SK-N-SH treated with all-trans-retinoic acid at 6 μM for 48 hours (cell line): ENCODE data around the gene MTMR3.

Experiments used
- ATAC-seq: fragments of 200-7000 bp; cut with Tn5 transposase; 3 replicates; pipeline ENCODE4 v1.9.1; 2020; ENCODE audit warnings: mild to moderate bottlenecking, moderate library complexity
- ARNTL ChIP-seq: fragments of 450-650 bp; formaldehyde crosslinking; IDR thresholded peaks from 2 replicates; pipeline ENCODE4 v1.5.0; 2020; ENCODE audit warnings: low read depth, mild to moderate bottlenecking, moderate library complexity, borderline replicate concordance
- CSDC2 ChIP-seq: fragments of 250-450 bp; sonication (Bioruptor Pico); IDR thresholded peaks from 2 replicates; pipeline ENCODE4 v1.5.0; 2020; ENCODE audit warnings: mild to moderate bottlenecking, moderate library complexity
- ESRRG ChIP-seq: fragments of 250-450 bp; sonication (Bioruptor Pico); IDR thresholded peaks from 2 replicates; pipeline ENCODE4 v1.6.1; 2021; ENCODE audit warnings: mild to moderate bottlenecking
- GLIS3 ChIP-seq: fragments of 250-450 bp; sonication (Bioruptor Pico); IDR thresholded peaks from 2 replicates; pipeline ENCODE4 v1.5.0; 2020; ENCODE audit warnings: mild to moderate bottlenecking, moderate library complexity
- ISL1 ChIP-seq: fragments of 250-450 bp; sonication (Bioruptor Pico); IDR thresholded peaks from 2 replicates; pipeline ENCODE4 v2.1.2; 2022; ENCODE audit warnings: mild to moderate bottlenecking, moderate library complexity
- OSR1 ChIP-seq: fragments of 250-450 bp; sonication (Bioruptor Pico); IDR thresholded peaks from 2 replicates; pipeline ENCODE4 v1.8.0; 2022; ENCODE audit warnings: moderate library complexity, mild to moderate bottlenecking, inconsistent platforms
- PPARA ChIP-seq: fragments of 250-450 bp; sonication (Bioruptor Pico); IDR thresholded peaks from 2 replicates; pipeline ENCODE4 v1.5.0; 2020; ENCODE audit warnings: mild to moderate bottlenecking, borderline replicate concordance
- RARB ChIP-seq: fragments of 250-450 bp; sonication (Bioruptor Pico); IDR thresholded peaks from 2 replicates; pipeline ENCODE4 v1.8.0; 2021; ENCODE audit warnings: mild to moderate bottlenecking, moderate library complexity
- SNAI2 ChIP-seq: fragments of 250-450 bp; sonication (Bioruptor Pico); IDR thresholded peaks from 2 replicates; pipeline ENCODE4 v1.5.0; 2020; ENCODE audit warnings: mild to moderate bottlenecking, moderate library complexity
- TCF4 ChIP-seq: fragments of 250-450 bp; sonication (Bioruptor Pico); IDR thresholded peaks from 2 replicates; pipeline ENCODE4 v1.8.0; 2021; ENCODE audit warnings: mild to moderate bottlenecking, moderate library complexity, borderline replicate concordance
- TOX ChIP-seq: fragments of 250-450 bp; sonication (Bioruptor Pico); IDR thresholded peaks from 2 replicates; pipeline ENCODE4 v1.8.0; 2021; ENCODE audit warnings: mild to moderate bottlenecking, moderate library complexity, borderline replicate concordance
- ZC3H10 ChIP-seq: fragments of 250-450 bp; sonication (Bioruptor Pico); IDR thresholded peaks from 2 replicates; pipeline ENCODE4 v1.5.1; 2021; ENCODE audit warnings: mild to moderate bottlenecking, moderate library complexity
- ZFP3 ChIP-seq: fragments of 250-450 bp; sonication (Bioruptor Pico); IDR thresholded peaks from 2 replicates; pipeline ENCODE4 v1.5.0; 2020; ENCODE audit warnings: mild to moderate bottlenecking, moderate library complexity
- ZFP30 ChIP-seq: fragments of 450-650 bp; formaldehyde crosslinking; IDR thresholded peaks from 2 replicates; pipeline ENCODE4 v1.5.0; 2022; ENCODE audit warnings: mild to moderate bottlenecking, moderate library complexity
- ZNF565 ChIP-seq: fragments of 450-650 bp; formaldehyde crosslinking; conservative IDR thresholded peaks from 2 replicates; pipeline ENCODE4 v1.5.0; 2020; ENCODE audit warnings: low read depth, mild to moderate bottlenecking, moderate library complexity
- ZNF70 ChIP-seq: fragments of 450-650 bp; formaldehyde crosslinking; IDR thresholded peaks from 2 replicates; pipeline ENCODE4 v1.5.0; 2020; ENCODE audit warnings: mild to moderate bottlenecking, moderate library complexity
- ZNF8 ChIP-seq: fragments of 450-650 bp; formaldehyde crosslinking; IDR thresholded peaks from 2 replicates; pipeline ENCODE4 v1.5.0; 2020; ENCODE audit warnings: mild to moderate bottlenecking, moderate library complexity
- TF ChIP-seq, protein P1 (sequence below): fragments of 250-450 bp; sonication (Bioruptor Pico); IDR thresholded peaks from 2 replicates; pipeline ENCODE4 v1.5.1; 2021; ENCODE audit warnings: mild to moderate bottlenecking, moderate library complexity
- TF ChIP-seq, protein P2 (sequence below): fragments of 250-450 bp; sonication (Bioruptor Pico); IDR thresholded peaks from 2 replicates; pipeline ENCODE4 v1.8.0; 2021; ENCODE audit warnings: low read depth, mild to moderate bottlenecking, moderate library complexity, borderline replicate concordance
- TF ChIP-seq, protein P3 (sequence below): fragments of 250-450 bp; sonication (Bioruptor Pico); IDR thresholded peaks from 2 replicates; pipeline ENCODE4 v1.8.0; 2020; ENCODE audit warnings: mild to moderate bottlenecking, moderate library complexity, borderline replicate concordance
- TF ChIP-seq, protein P4 (sequence below): fragments of 250-450 bp; sonication (Bioruptor Pico); IDR thresholded peaks from 2 replicates; pipeline ENCODE4 v1.5.0; 2020; ENCODE audit warnings: mild to moderate bottlenecking, moderate library complexity

MTMR3 gene

DNA sequence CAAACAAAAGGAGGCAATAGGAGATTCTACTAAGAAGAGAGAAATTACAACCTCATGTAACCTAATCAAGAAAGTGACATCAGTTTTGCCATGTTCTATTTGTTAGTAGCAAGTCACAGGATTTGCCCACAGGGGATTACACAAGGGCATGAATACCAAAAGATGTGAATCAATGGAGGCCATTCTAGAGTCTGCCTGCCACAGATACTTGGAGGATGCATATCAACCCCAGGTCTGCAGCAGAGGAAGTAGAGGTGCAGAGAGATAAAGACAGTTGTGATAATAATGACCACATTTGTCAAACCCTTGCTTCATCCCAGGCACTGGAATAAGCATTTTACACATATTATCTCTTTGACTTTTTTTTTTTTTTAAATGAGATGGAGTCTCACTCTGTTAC, 42.5 kb upstream of the MTMR3 start:
- TF ChIP-seq PPARA (no peak), RARB (CRISPR knock-in tag) (no peak), ZC3H10 (CRISPR knock-in tag) (no peak), ZFP3 (CRISPR knock-in tag) (no peak), ZNF565 (CRISPR knock-in tag) (no peak), TCF4 (CRISPR knock-in tag) (no peak), ZFP30 (no peak), ZNF8 (CRISPR knock-in tag) (no peak), GLIS3 (no peak), ESRRG (CRISPR knock-in tag) (no peak), ZNF70 (CRISPR knock-in tag) (no peak), SNAI2 (CRISPR knock-in tag) (no peak), OSR1 (no peak), ARNTL (CRISPR knock-in tag) (no peak), TOX (CRISPR knock-in tag) (no peak)
- TF ChIP-seq, protein P1, sequence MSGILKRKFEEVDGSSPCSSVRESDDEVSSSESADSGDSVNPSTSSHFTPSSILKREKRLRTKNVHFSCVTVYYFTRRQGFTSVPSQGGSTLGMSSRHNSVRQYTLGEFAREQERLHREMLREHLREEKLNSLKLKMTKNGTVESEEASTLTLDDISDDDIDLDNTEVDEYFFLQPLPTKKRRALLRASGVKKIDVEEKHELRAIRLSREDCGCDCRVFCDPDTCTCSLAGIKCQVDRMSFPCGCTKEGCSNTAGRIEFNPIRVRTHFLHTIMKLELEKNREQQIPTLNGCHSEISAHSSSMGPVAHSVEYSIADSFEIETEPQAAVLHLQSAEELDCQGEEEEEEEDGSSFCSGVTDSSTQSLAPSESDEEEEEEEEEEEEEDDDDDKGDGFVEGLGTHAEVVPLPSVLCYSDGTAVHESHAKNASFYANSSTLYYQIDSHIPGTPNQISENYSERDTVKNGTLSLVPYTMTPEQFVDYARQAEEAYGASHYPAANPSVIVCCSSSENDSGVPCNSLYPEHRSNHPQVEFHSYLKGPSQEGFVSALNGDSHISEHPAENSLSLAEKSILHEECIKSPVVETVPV (CRISPR knock-in tag), result no peak
- TF ChIP-seq, protein P2, sequence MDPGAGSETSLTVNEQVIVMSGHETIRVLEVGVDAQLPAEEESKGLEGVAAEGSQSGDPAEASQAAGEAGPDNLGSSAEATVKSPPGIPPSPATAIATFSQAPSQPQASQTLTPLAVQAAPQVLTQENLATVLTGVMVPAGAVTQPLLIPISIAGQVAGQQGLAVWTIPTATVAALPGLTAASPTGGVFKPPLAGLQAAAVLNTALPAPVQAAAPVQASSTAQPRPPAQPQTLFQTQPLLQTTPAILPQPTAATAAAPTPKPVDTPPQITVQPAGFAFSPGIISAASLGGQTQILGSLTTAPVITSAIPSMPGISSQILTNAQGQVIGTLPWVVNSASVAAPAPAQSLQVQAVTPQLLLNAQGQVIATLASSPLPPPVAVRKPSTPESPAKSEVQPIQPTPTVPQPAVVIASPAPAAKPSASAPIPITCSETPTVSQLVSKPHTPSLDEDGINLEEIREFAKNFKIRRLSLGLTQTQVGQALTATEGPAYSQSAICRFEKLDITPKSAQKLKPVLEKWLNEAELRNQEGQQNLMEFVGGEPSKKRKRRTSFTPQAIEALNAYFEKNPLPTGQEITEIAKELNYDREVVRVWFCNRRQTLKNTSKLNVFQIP, result no peak
- TF ChIP-seq, protein P3, sequence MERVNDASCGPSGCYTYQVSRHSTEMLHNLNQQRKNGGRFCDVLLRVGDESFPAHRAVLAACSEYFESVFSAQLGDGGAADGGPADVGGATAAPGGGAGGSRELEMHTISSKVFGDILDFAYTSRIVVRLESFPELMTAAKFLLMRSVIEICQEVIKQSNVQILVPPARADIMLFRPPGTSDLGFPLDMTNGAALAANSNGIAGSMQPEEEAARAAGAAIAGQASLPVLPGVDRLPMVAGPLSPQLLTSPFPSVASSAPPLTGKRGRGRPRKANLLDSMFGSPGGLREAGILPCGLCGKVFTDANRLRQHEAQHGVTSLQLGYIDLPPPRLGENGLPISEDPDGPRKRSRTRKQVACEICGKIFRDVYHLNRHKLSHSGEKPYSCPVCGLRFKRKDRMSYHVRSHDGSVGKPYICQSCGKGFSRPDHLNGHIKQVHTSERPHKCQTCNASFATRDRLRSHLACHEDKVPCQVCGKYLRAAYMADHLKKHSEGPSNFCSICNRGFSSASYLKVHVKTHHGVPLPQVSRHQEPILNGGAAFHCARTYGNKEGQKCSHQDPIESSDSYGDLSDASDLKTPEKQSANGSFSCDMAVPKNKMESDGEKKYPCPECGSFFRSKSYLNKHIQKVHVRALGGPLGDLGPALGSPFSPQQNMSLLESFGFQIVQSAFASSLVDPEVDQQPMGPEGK (CRISPR knock-in tag), result no peak
- no peak for ATAC-seq

DNA sequence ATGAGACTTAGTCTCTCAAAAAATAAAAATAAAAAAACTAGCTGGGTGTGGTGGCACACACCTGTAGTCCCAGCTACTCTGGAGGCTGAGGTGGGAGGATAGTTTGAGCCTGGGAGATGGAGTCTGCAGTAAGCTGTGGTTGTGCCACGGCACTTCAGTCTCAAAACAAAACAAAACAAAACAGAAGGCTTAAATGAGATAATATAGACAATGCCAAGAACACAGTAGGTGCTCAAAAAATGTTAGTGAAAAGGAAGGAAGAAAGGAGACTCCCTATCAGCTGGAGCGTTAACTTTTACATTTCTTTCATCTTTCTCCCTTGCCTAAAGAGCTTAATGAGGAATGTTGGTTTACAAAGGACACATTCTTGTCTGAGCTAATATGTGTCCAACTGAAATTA, 40.8 kb upstream of the MTMR3 start:
- ATAC-seq, result no peak
- TF ChIP-seq TOX (CRISPR knock-in tag) (no peak), ARNTL (CRISPR knock-in tag) (no peak), CSDC2 (CRISPR knock-in tag) (no peak), TCF4 (CRISPR knock-in tag) (no peak), ZC3H10 (CRISPR knock-in tag) (no peak), ZFP3 (CRISPR knock-in tag) (no peak), SNAI2 (CRISPR knock-in tag) (no peak), PPARA (no peak), ISL1 (CRISPR knock-in tag) (no peak)
- TF ChIP-seq, protein P1 (CRISPR knock-in tag), result no peak
- TF ChIP-seq, protein P4, sequence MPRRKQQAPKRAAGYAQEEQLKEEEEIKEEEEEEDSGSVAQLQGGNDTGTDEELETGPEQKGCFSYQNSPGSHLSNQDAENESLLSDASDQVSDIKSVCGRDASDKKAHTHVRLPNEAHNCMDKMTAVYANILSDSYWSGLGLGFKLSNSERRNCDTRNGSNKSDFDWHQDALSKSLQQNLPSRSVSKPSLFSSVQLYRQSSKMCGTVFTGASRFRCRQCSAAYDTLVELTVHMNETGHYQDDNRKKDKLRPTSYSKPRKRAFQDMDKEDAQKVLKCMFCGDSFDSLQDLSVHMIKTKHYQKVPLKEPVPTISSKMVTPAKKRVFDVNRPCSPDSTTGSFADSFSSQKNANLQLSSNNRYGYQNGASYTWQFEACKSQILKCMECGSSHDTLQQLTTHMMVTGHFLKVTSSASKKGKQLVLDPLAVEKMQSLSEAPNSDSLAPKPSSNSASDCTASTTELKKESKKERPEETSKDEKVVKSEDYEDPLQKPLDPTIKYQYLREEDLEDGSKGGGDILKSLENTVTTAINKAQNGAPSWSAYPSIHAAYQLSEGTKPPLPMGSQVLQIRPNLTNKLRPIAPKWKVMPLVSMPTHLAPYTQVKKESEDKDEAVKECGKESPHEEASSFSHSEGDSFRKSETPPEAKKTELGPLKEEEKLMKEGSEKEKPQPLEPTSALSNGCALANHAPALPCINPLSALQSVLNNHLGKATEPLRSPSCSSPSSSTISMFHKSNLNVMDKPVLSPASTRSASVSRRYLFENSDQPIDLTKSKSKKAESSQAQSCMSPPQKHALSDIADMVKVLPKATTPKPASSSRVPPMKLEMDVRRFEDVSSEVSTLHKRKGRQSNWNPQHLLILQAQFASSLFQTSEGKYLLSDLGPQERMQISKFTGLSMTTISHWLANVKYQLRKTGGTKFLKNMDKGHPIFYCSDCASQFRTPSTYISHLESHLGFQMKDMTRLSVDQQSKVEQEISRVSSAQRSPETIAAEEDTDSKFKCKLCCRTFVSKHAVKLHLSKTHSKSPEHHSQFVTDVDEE (CRISPR knock-in tag), result no peak
- TF ChIP-seq, protein P3 (CRISPR knock-in tag), result no peak
